GM19193 (cell line): ENCODE data around the gene PTGDS.

ENCODE experiments used
- POLR2A ChIP-seq: IDR thresholded peaks from 4 replicates; pipeline ENCODE4 v1.6.1; 2011; ENCODE audit not compliant: insufficient read depth, insufficient read length; ENCODE audit errors: extremely low read depth

PTGDS gene

GRCh38 chr9:136973618-136974617 lies 3.4 kb upstream of the PTGDS start:
- no peak for TF ChIP-seq POLR2A

DNA sequence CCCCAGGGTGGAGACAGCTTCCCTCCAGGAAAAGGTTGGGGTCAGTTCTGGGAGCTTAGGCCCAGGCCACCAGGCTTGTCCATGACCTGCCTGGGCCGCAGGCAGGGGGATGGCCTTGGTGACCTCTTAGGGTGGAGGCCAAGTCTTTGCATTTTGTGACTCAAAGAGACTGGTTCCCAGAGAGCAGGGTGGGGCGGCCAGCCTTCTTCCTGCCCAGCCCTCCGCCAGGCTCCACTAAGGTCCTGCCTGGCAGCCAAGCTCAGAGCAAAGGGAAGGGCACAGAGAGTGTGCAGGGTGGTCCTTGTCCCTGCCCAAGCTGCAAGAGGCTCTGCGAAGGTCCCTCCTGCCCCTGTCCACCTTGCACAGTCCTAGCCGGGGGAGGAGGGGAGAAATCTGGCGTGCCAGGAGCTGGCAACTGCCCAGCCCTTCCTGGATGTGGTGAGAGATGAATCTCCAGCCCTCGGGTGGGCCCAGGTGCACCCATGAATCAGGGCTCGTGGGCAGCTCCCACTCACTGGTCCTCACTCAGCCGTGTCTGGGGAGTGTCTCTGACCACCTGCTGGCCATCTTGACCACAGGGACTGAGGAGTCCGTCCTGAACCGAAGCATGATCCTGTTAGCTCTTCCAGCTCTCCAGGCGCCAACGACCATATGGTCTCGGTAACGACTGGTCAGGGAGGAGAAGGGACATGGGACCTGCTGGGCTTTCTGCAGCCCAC lies 2.3 kb upstream of the PTGDS start:
- no peak for TF ChIP-seq POLR2A

GRCh38 chr9:136975644-136976043 lies 1.7 kb upstream of the PTGDS start:
- no peak for TF ChIP-seq POLR2A

- TF ChIP-seq POLR2A: no peak
Measured at GRCh38 chr9:136977649-136978072, 357 bp downstream of the PTGDS start.

DNA sequence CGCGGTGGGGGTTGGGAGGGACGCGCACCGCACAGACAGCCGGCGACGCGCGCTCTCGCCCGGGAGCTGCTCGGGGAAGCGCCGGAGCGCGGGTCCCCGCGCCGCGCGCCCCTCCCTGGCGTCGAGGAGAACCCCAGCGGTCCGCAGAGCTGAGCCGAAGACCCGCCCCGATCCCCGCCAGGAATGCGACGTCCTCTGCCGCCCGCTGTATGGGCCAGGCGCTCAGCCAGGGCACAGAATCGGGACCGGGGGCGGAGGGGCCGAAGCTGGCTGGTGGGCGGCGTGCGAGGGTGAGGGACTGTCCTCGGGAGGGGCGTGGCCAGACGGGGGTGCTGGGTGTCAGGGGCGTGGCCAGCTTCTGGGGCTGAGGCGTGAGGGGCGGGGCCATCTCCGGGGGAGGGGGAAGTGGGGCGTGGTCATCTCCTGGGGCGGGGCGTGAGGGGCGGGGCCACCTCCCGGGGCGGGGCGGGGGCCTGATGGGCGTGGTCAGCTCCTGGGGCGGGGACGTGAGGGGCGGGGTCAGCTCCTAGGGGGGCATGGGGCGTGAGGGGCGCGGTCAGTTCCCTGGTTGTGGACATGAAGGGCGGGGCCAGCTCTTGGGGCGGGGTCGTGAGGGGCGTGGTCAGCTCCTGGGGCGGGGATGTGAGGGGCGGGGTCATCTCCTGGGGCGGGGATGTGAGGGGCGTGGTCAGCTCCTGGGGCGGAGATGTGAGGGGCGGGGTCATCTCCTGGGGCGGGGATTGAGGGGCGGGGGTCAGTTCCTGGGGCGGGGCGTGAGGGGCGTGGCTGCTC lies 965 bp downstream of the PTGDS start:
- no peak for TF ChIP-seq POLR2A

GRCh38 chr9:136978865-136979544 lies 1.7 kb downstream of the PTGDS start:
- TF ChIP-seq POLR2A: no peak

GRCh38 chr9:136979769-136980587 lies 2.7 kb downstream of the PTGDS start:
- TF ChIP-seq POLR2A: no peak

- no peak for TF ChIP-seq POLR2A
Measured at GRCh38 chr9:136980669-136981478, 3.6 kb downstream of the PTGDS start.

GRCh38 chr9:136981588-136982231 lies 4.4 kb downstream of the PTGDS start:
- no peak for TF ChIP-seq POLR2A

GRCh38 chr9:136982232-136983051 lies 5.1 kb downstream of the PTGDS start, which contains the start of gene LCNL1:
Gene LCNL1, plus strand, starts transcription at chr9:136982993. Its CDS starts 594 bp downstream, at chr9:136983587.
- no peak for TF ChIP-seq POLR2A

GRCh38 chr9:136983167-136983566 lies 5.9 kb downstream of the PTGDS start:
- TF ChIP-seq POLR2A: no peak
